ENCODE measurements around the gene TTC3. TPM values are rescaled to one million over a fixed set of nuclear protein-coding genes. Genes with fewer than 3 reads are reported as not detected.
A peak's percentile ranks its signal among the peaks of the same experiment; 100 is the strongest.

Gene TTC3
- total and polyA plus RNA-seq, 2 of the 13 experiments (the other 11 are each of a cell fraction or from before 2014, with no cell fraction given), result 55.7 to 108 TPM

DNA sequence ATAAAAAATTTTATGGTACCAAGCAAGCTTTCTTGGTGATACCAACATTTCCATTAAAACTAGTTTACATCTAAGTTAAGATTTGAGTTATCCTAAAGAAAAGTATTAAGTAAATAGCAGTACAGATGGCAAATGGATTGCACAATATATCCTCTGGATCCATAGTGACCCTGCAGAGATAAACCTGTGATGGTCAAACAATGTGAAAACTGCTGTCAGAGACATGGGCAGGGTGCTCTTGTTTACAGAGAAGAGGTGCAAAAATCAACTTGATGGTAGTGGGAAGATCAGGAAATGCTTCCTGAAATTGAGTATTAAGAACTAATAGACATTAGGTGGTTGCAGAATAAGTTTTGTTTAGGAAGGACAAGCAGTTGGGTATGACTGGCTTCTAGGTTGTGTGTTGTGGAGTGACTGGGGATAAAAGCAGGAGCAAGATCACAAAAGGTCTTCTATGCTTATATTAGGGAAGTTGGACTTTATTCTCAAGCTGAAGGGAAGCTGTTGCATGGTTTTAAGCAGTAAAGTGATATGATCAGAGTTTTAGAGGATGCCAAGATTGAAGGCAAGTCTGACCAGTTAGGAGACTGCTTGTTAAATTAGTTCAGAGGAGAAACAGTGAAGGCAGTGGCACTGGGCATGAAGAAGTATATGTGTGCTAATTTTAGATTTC lies 9.9 kb downstream of the TTC3 start (continued):
- TF ChIP-seq, protein P1, sequence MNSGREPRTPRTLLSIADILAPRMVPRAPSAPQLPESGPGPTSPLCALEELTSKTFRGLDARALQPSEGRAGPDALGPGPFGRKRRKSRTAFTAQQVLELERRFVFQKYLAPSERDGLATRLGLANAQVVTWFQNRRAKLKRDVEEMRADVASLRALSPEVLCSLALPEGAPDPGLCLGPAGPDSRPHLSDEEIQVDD (CRISPR knock-in tag; IDR thresholded peaks at IDR 0.05; ENCODE audit: borderline replicate concordance), result no peak
- peak; percentile 90; the same call in 1 of the 2 replicates for TF ChIP-seq FOXO1 (CRISPR knock-in tag; IDR thresholded peaks at IDR 0.05)
- no peak for TF ChIP-seq ZKSCAN5 (CRISPR knock-in tag; IDR thresholded peaks at IDR 0.05)
- TF ChIP-seq DDIT3 (CRISPR knock-in tag; IDR thresholded peaks at IDR 0.05), result no peak
- peak; percentile 26; the same call in 1 of the 2 replicates for TF ChIP-seq DMAP1 (CRISPR knock-in tag; IDR thresholded peaks at IDR 0.05)
- TF ChIP-seq SMARCE1 (IDR thresholded peaks at IDR 0.05; ENCODE audit: borderline replicate concordance), result no peak
- no peak for TF ChIP-seq RBM39 (IDR thresholded peaks at IDR 0.05; ENCODE audit: low read depth, low read length, poor library complexity, severe bottlenecking)
- peak; percentile 26; the same call in 1 of the 2 replicates for TF ChIP-seq HIC2 (CRISPR knock-in tag; IDR thresholded peaks at IDR 0.05; ENCODE audit: low read depth)
- no peak for TF ChIP-seq GRHL1 (CRISPR knock-in tag; conservative IDR thresholded peaks at IDR 0.05)
- 0 out of 2 replicates have a peak, but pooled peaks have one; percentile 64 for TF ChIP-seq SATB2 (CRISPR knock-in tag; IDR thresholded peaks at IDR 0.05)
- no peak for TF ChIP-seq ZNF251 (CRISPR knock-in tag; IDR thresholded peaks at IDR 0.05)
- 0 out of 2 replicates have a peak, but pooled peaks have one; percentile 48 for TF ChIP-seq HDAC1 (CRISPR knock-in tag; IDR thresholded peaks at IDR 0.05)
- no peak for TF ChIP-seq DNMT3B (CRISPR knock-in tag; conservative IDR thresholded peaks at IDR 0.05)
- TF ChIP-seq, protein P2, sequence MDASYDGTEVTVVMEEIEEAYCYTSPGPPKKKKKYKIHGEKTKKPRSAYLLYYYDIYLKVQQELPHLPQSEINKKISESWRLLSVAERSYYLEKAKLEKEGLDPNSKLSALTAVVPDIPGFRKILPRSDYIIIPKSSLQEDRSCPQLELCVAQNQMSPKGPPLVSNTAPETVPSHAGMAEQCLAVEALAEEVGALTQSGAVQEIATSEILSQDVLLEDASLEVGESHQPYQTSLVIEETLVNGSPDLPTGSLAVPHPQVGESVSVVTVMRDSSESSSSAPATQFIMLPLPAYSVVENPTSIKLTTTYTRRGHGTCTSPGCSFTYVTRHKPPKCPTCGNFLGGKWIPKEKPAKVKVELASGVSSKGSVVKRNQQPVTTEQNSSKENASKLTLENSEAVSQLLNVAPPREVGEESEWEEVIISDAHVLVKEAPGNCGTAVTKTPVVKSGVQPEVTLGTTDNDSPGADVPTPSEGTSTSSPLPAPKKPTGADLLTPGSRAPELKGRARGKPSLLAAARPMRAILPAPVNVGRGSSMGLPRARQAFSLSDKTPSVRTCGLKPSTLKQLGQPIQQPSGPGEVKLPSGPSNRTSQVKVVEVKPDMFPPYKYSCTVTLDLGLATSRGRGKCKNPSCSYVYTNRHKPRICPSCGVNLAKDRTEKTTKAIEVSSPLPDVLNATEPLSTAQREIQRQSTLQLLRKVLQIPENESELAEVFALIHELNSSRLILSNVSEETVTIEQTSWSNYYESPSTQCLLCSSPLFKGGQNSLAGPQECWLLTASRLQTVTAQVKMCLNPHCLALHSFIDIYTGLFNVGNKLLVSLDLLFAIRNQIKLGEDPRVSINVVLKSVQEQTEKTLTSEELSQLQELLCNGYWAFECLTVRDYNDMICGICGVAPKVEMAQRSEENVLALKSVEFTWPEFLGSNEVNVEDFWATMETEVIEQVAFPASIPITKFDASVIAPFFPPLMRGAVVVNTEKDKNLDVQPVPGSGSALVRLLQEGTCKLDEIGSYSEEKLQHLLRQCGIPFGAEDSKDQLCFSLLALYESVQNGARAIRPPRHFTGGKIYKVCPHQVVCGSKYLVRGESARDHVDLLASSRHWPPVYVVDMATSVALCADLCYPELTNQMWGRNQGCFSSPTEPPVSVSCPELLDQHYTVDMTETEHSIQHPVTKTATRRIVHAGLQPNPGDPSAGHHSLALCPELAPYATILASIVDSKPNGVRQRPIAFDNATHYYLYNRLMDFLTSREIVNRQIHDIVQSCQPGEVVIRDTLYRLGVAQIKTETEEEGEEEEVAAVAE (CRISPR knock-in tag; IDR thresholded peaks at IDR 0.05; ENCODE audit: borderline replicate concordance), result peak; percentile 63; the same call in 1 of the 2 replicates
- TF ChIP-seq, protein P3, sequence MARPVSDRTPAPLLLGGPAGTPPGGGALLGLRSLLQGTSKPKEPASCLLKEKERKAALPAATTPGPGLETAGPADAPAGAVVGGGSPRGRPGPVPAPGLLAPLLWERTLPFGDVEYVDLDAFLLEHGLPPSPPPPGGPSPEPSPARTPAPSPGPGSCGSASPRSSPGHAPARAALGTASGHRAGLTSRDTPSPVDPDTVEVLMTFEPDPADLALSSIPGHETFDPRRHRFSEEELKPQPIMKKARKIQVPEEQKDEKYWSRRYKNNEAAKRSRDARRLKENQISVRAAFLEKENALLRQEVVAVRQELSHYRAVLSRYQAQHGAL (CRISPR knock-in tag; IDR thresholded peaks at IDR 0.05; ENCODE audit: not compliant biosample characterization), result no peak
- TF ChIP-seq, protein P4, sequence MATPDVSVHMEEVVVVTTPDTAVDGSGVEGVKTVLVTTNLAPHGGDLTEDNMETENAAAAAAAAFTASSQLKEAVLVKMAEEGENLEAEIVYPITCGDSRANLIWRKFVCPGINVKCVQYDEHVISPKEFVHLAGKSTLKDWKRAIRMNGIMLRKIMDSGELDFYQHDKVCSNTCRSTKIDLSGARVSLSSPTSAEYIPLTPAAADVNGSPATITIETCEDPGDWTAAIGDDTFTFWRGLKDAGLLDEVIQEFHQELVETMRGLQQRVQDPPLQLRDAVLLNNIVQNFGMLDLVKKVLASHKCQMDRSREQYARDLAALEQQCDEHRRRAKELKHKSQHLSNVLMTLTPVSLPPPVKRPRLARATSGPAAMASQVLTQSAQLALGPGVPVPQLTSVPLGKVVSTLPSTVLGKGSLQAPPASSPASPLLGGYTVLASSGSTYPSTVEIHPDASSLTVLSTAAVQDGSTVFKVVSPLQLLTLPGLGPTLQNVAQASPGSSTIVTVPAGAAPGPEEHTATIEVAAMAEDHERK (CRISPR knock-in tag; IDR thresholded peaks at IDR 0.05; ENCODE audit: low read depth), result no peak
- TF ChIP-seq ZNF788 (CRISPR knock-in tag; IDR thresholded peaks at IDR 0.05; ENCODE audit: borderline replicate concordance), result no peak
- no peak for TF ChIP-seq ZBTB38 (CRISPR knock-in tag; IDR thresholded peaks at IDR 0.05)

All from HepG2 (cell line).